Spleen (tissue), 7 donors: ENCODE results near the gene COL5A1.

Experiments used
- POLR2AphosphoS5 ChIP-seq, 3 donors: sonication (generic); formaldehyde crosslinking; IDR thresholded peaks; one replicate each; pipeline ENCODE4 v1.5.1; 2017; ENCODE audit warnings: antibody characterized with exemption in 3 of 3
- TF ChIP-seq, protein P1 (sequence below), 11 experiments: fragments of 200-600 bp in 7 of 11; fragments of 450-650 bp in 4 of 11; sonication (generic) in 4 of 11; IDR thresholded peaks in 8 of 11; conservative IDR thresholded peaks in 3 of 11; 1 replicate in 7 of 11; 2 replicates in 4 of 11; pipeline versions ENCODE4 v1.4.0 to v1.8.0; 2016 to 2021; ENCODE audit warnings: antibody characterized with exemption in 11 of 11, inconsistent platforms in 4 of 11, mild to moderate bottlenecking in 1 of 11
- donor health status: DM: no; HTN: no; CAD: no; lungs with moderate emphysema.
- donor health status: DM: no; HTN: no; CAD: no.
- donor health status: DM: no; HTN: no; CAD: no.

DNA sequence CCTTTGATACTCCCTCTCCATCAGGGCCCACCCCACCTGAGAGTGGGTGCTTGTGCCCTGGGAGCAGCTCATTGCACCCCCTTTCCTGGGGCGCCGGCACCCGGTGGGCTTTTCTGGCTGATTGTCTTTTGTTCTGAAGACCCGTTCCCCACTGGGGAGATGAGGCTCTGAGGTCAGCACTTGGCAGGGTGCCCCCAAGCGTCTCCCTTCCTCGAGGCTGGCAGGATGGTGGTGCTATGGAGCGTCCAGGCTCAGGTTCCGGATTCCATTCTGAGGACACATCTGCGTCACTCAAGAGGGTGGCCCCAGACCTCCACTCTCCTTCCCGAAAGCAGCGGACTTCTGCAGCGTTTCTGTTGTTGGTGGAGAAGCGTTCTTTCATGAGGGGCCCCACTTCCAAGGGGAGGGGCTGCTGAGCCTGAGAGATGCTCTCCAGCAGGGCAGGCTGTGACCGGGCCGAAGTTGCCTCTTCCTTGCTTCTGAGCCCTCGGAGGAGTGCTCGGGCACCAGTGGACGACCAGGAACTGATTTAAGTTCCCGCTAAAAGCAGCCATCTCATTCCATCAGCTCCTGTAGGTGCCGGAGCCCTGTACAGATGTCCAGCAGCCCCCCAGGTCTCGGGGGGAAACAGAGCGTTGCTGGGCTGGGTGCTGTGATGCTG is 42.2 kb downstream of the COL5A1 start:
- TF ChIP-seq, protein P1, sequence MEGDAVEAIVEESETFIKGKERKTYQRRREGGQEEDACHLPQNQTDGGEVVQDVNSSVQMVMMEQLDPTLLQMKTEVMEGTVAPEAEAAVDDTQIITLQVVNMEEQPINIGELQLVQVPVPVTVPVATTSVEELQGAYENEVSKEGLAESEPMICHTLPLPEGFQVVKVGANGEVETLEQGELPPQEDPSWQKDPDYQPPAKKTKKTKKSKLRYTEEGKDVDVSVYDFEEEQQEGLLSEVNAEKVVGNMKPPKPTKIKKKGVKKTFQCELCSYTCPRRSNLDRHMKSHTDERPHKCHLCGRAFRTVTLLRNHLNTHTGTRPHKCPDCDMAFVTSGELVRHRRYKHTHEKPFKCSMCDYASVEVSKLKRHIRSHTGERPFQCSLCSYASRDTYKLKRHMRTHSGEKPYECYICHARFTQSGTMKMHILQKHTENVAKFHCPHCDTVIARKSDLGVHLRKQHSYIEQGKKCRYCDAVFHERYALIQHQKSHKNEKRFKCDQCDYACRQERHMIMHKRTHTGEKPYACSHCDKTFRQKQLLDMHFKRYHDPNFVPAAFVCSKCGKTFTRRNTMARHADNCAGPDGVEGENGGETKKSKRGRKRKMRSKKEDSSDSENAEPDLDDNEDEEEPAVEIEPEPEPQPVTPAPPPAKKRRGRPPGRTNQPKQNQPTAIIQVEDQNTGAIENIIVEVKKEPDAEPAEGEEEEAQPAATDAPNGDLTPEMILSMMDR (IDR thresholded peaks at IDR 0.05 in 8 of 11, conservative IDR thresholded peaks at IDR 0.05 in 3 of 11), result no peak
- TF ChIP-seq POLR2AphosphoS5 (IDR thresholded peaks at IDR 0.05), result no peak
